Measurements from ENCODE around the gene MAGEB5. TPM values are rescaled to one million over a fixed set of nuclear protein-coding genes. Genes with fewer than 3 reads are reported as not detected.
"Not testable (repeated sequence)": the region's sequence is repeated elsewhere in the genome, so short reads cannot be mapped to it uniquely, and the experiment has no call there.

MAGEB5 gene, protein sequence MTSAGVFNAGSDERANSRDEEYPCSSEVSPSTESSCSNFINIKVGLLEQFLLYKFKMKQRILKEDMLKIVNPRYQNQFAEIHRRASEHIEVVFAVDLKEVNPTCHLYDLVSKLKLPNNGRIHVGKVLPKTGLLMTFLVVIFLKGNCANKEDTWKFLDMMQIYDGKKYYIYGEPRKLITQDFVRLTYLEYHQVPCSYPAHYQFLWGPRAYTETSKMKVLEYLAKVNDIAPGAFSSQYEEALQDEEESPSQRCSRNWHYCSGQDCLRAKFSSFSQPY
- not detected for total RNA-seq

- Histone ChIP-seq H3K36me3 (no peaks in the 10 kb centered on the region), H3K4me1 (no peaks in the 10 kb centered on the region), H3K4me3 (no peak within 1 kb of the TSS), H3K27me3 (no peaks in the 10 kb centered on the region), H3K27ac (no peak within 1 kb of the TSS), H3K9me3 (no peaks in the 10 kb centered on the region)
- 29 to 65% methylated on average over 4 to 5 of the region's 5 CpGs for WGBS, 2 donors
- intact Hi-C loops (cut with DNase I): no loop called here
- DNase-seq: no peak
- TF ChIP-seq, protein P1, sequence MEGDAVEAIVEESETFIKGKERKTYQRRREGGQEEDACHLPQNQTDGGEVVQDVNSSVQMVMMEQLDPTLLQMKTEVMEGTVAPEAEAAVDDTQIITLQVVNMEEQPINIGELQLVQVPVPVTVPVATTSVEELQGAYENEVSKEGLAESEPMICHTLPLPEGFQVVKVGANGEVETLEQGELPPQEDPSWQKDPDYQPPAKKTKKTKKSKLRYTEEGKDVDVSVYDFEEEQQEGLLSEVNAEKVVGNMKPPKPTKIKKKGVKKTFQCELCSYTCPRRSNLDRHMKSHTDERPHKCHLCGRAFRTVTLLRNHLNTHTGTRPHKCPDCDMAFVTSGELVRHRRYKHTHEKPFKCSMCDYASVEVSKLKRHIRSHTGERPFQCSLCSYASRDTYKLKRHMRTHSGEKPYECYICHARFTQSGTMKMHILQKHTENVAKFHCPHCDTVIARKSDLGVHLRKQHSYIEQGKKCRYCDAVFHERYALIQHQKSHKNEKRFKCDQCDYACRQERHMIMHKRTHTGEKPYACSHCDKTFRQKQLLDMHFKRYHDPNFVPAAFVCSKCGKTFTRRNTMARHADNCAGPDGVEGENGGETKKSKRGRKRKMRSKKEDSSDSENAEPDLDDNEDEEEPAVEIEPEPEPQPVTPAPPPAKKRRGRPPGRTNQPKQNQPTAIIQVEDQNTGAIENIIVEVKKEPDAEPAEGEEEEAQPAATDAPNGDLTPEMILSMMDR (IDR thresholded peaks at IDR 0.05): no peak
- no peak for TF ChIP-seq POLR2A (IDR thresholded peaks at IDR 0.05)
These were observed at the start of gene MAGEB5 for GRCh38 chrX:26215869-26216268. Gene MAGEB5 (plus strand): TSS chrX:26216169. CDS start chrX:26217302, 1,133 bp downstream.

DNA sequence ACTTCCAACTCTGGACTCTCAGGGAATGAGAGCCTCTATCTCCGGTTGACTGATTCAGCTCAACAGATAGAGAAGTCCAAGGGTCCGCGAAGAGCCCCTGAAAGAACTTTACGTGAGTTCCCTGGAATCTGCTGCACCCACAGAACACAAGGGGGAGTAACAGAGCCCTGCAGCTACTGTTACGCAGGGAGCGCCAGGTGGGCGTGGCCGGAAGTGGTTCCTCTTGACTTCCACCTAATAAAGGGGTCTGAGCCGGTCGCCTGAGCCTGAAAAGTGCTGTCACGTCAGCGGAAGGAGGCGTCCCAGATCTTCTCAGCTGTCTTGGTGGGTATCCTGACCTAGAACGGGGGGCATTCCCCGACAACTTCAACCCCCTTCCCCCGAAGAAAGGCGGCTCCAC is 23.8 kb upstream of the MAGEB5 start, which contains the start of gene MAGEB6:
Gene MAGEB6, plus strand, starts transcription at position 237 of the 400 bp plus-strand sequence. CDS start 1,407 bp downstream, outside the sequence.
- TF ChIP-seq, protein P1 (IDR thresholded peaks at IDR 0.05): no peak
- TF ChIP-seq POLR2A (IDR thresholded peaks at IDR 0.05): no peak
- Histone ChIP-seq H3K9me3 (no peaks in the 10 kb centered on the region), H3K4me3 (no peak within 1 kb of the TSS), H3K27ac (no peak within 1 kb of the TSS), H3K4me1 (no peaks in the 10 kb centered on the region), H3K36me3 (no peaks in the 10 kb centered on the region), H3K27me3 (no peaks in the 10 kb centered on the region)
- intact Hi-C loops (cut with DNase I): no loop called here
- 85 to 89% methylated on average over 4 to 11 of the region's 17 CpGs for WGBS, 2 donors
- DNase-seq: no peak

DNA sequence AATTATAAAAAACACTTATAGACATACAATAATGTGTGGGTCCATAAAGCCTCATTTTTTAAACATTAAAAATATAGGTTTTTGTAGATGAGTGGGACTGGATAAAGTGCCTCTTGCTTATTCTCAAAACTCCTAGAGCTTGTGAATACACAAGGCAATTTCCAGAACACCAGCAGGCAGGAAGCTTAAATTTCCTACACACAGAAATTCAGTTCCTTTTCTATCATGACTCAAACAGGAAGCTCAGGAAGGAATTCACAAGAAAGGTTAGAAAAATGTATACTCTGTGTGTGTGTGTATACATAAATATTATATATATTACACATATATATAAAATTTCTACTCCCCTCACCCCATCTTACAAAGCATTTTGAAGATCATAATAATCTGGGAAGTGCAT is 12.4 kb upstream of the MAGEB5 start:
- H3K27ac ChIP-seq: no peak overlapping the region
- H3K4me3 ChIP-seq: no peak overlapping the region
- no peak for DNase-seq
- no peaks in the 10 kb centered on the region for H3K27me3 ChIP-seq
- no peaks in the 10 kb centered on the region for H3K36me3 ChIP-seq
- no peaks in the 10 kb centered on the region for H3K9me3 ChIP-seq
- TF ChIP-seq, protein P1 (IDR thresholded peaks at IDR 0.05): no peak
- TF ChIP-seq POLR2A (IDR thresholded peaks at IDR 0.05): no peak
- intact Hi-C loops (cut with DNase I): no loop called here
- no peaks in the 10 kb centered on the region for H3K4me1 ChIP-seq

GRCh38 chrX:26204717-26205116 is 11.3 kb upstream of the MAGEB5 start:
- H3K9me3 ChIP-seq; H3K4me1 ChIP-seq; H3K27ac ChIP-seq; H3K27me3 ChIP-seq; H3K4me3 ChIP-seq; DNase-seq; intact Hi-C loops (cut with DNase I); H3K36me3 ChIP-seq: not testable (repeated sequence)
- WGBS, 2 donors: 72 to 74% methylated on average over 2 to 7 of the region's 27 CpGs

- intact Hi-C loops (cut with DNase I): no loop called here
- no peak overlapping the region for H3K4me3 ChIP-seq
- no peaks in the 10 kb centered on the region for H3K27me3 ChIP-seq
- H3K4me1 ChIP-seq: no peaks in the 10 kb centered on the region
- no peak for DNase-seq
- 24 to 50% methylated on average over 2 to 3 of the region's 3 CpGs for WGBS, 2 donors
- H3K27ac ChIP-seq: no peak overlapping the region
- no peak for TF ChIP-seq POLR2A (IDR thresholded peaks at IDR 0.05)
- TF ChIP-seq, protein P1 (IDR thresholded peaks at IDR 0.05): no peak
- no peaks in the 10 kb centered on the region for H3K36me3 ChIP-seq
- no peaks in the 10 kb centered on the region for H3K9me3 ChIP-seq
These were observed 8.0 kb upstream of the MAGEB5 start for GRCh38 chrX:26208012-26208411.

DNA sequence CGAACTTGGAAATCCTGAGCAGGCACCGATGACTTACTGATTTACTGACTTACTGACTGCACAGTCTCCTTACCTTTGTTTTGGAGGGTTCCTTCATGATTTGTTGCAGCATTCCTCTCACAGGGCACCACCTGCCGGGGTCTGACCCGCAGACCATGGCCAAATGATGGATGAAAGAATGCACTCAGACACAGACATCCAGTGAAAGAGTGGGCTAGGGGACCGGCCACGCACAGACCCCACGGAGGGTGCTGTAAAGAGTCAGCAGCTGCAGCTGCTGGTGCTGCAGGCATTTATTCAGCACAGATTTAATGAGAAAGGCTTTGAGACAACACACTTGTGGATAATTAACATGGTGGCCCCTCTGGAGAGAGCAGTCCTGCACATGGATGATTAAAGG is 3.4 kb downstream of the MAGEB5 start:
- intact Hi-C loops (cut with DNase I): no loop called here
- Histone ChIP-seq H3K4me3 (no peak overlapping the region), H3K27ac (no peak overlapping the region), H3K27me3 (no peaks in the 10 kb centered on the region), H3K4me1 (no peaks in the 10 kb centered on the region), H3K36me3 (no peaks in the 10 kb centered on the region), H3K9me3 (no peaks in the 10 kb centered on the region)
- 75% methylated on average over 2 to 4 of the region's 7 CpGs for whole genome bisulfite sequencing, 2 donors
- no peak for DNase-seq
- no peak for TF ChIP-seq POLR2A (IDR thresholded peaks at IDR 0.05)
- TF ChIP-seq, protein P1 (IDR thresholded peaks at IDR 0.05): no peak

Data from esophagus squamous epithelium (tissue), 5 donors.